PFSK-1 (cell line): ENCODE data around the gene UGT1A10.

Experiments
- FOXP2 ChIP-seq: optimal IDR thresholded peaks from 2 replicates; pipeline ENCODE3; 2011; ENCODE audit warnings: borderline replicate concordance, control low read depth, inconsistent platforms; ENCODE audit not compliant: insufficient read depth; ENCODE audit errors: extremely low read length, extremely low read depth
- POLR2AphosphoS5 ChIP-seq: IDR thresholded peaks from 2 replicates; pipeline ENCODE4 v1.6.1; 2012; ENCODE audit warnings: low read depth, mild to moderate bottlenecking, control low read depth, low read length, moderate library complexity
- REST ChIP-seq, 2 experiments: IDR thresholded peaks; 2 replicates each; pipeline versions ENCODE4 v1.6.1 to v1.8.0; 2011 to 2012; ENCODE audit warnings: low read depth in 2 of 2, low read length in 2 of 2, control low read depth in 1 of 2, inconsistent platforms in 1 of 2, mild to moderate bottlenecking in 1 of 2, moderate library complexity in 1 of 2; ENCODE audit not compliant: insufficient read depth in 1 of 2
- SIN3A ChIP-seq: IDR thresholded peaks from 2 replicates; pipeline ENCODE4 v1.6.1; 2012; ENCODE audit warnings: mild to moderate bottlenecking, low read length, moderate library complexity, borderline replicate concordance; ENCODE audit not compliant: insufficient read depth
- TAF1 ChIP-seq: IDR thresholded peaks from 2 replicates; pipeline ENCODE4 v1.6.1; 2012; ENCODE audit warnings: low read length, control low read depth, borderline replicate concordance; ENCODE audit not compliant: insufficient read depth

The UGT1A10 gene

GRCh38 chr2:233686928-233687327 is 50.7 kb downstream of the UGT1A10 start:
- TF ChIP-seq REST (IDR thresholded peaks at IDR 0.05; ENCODE audit: insufficient read depth in 1 of 2, low read depth in 2 of 2, low read length in 2 of 2), result no peak
- no peak for TF ChIP-seq TAF1
- no peak for TF ChIP-seq POLR2AphosphoS5
- no peak for TF ChIP-seq FOXP2
- no peak for TF ChIP-seq SIN3A

GRCh38 chr2:233688341-233688740 is 52.1 kb downstream of the UGT1A10 start:
- no peak for TF ChIP-seq REST (IDR thresholded peaks at IDR 0.05; ENCODE audit: insufficient read depth in 1 of 2, low read depth in 2 of 2, low read length in 2 of 2)
- no peak for TF ChIP-seq FOXP2
- TF ChIP-seq POLR2AphosphoS5, result no peak
- TF ChIP-seq SIN3A, result no peak
- TF ChIP-seq TAF1, result no peak

- no peak for TF ChIP-seq REST (IDR thresholded peaks at IDR 0.05; ENCODE audit: insufficient read depth in 1 of 2, low read depth in 2 of 2, low read length in 2 of 2)
- TF ChIP-seq SIN3A, result no peak
- no peak for TF ChIP-seq FOXP2
- TF ChIP-seq TAF1, result no peak
- no peak for TF ChIP-seq POLR2AphosphoS5
These were observed 52.8 kb downstream of the UGT1A10 start for GRCh38 chr2:233689031-233689430.

- TF ChIP-seq REST (IDR thresholded peaks at IDR 0.05; ENCODE audit: insufficient read depth in 1 of 2, low read depth in 2 of 2, low read length in 2 of 2) (no peak), POLR2AphosphoS5 (no peak), SIN3A (no peak), TAF1 (no peak), FOXP2 (no peak)
These were observed 53.3 kb downstream of the UGT1A10 start for GRCh38 chr2:233689501-233689900.

GRCh38 chr2:233690444-233690843 is 54.2 kb downstream of the UGT1A10 start:
- no peak for TF ChIP-seq SIN3A
- no peak for TF ChIP-seq POLR2AphosphoS5
- TF ChIP-seq FOXP2, result no peak
- TF ChIP-seq REST (IDR thresholded peaks at IDR 0.05; ENCODE audit: insufficient read depth in 1 of 2, low read depth in 2 of 2, low read length in 2 of 2), result no peak
- TF ChIP-seq TAF1, result no peak
